ENCODE results near the gene OR2A5.
A peak's percentile ranks its signal among the peaks of the same experiment; 100 is the strongest.
"Not testable (repeated sequence)": the region's sequence is repeated elsewhere in the genome, so short reads cannot be mapped to it uniquely, and the experiment has no call there.

OR2A5 gene, protein sequence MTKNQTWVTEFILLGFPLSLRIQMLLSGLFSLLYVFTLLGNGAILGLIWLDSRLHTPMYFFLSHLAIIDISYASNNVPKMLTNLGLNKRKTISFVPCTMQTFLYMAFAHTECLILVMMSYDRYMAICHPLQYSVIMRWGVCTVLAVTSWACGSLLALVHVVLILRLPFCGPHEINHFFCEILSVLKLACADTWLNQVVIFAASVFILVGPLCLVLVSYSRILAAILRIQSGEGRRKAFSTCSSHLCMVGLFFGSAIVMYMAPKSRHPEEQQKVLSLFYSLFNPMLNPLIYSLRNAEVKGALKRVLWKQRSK

DNA sequence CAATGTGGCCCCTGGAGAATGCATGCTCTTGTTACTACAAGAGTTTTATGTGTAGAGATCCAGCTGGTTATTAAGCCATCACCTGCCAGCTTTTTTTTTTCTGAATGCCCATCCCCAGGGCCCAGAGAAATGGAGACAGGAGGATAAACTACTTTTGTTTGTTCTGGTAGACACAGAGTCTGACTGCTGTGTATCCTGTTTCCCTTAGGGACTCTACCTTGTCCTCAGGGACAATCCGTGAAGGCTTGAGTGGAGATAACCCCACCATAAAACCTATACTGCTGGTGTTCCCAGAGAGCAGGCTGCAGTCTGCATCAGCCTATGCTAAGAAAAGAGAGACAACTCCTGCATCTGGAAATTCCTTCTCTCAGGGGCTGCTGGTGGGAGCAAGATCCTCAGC is at the start of gene OR2A5:
Gene OR2A5 (plus strand): TSS at position 301 of the 400 bp plus-strand sequence. CDS start 1,454 bp downstream, outside the sequence.
- no peak for DNase-seq (ENCODE audit: low spot score)

DNA sequence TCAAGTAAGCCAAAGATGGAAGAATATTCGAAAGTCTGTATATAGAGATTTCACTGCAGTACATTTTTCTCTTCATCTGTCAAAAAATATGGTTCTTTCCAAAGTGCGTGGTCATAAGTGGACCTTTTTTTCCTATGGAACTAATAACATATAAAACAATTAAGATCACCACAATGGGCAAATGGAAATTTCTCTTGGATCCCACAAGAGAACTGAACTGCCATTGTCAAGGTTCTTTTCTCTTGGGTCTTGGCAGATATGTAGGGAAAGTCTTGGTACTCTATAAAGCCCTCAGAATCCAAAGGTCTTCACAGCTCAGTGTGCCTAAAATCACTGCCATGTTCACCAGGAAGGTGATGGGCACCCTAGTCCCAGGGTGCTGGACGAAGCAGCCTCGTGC is 48.7 kb upstream of the OR2A5 start, which contains the start of gene OR6B1:
Gene OR6B1 (plus strand): TSS at position 301 of the 400 bp plus-strand sequence. CDS start 3,677 bp downstream, outside the sequence.
- DNase-seq (ENCODE audit: low spot score) = no peak

DNA sequence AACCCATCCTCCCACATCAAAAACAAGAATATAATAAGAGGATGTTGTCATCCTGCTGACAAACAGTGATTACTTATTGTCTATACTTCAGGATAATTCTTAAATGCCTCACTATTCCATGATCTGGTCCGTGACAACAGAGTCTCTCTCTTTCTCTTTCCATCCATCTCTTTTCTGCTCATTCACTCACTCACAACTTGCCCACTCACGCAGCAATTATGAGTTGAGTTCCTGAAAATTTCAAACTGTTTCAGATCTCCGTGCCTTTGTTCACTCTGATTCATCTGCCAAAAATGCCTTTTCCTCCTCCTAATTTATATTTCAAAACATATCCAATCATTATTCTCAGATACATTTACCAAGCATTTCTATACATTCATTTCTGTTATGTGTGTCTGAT is 47.2 kb upstream of the OR2A5 start:
- no peak for DNase-seq (ENCODE audit: low spot score)

DNA sequence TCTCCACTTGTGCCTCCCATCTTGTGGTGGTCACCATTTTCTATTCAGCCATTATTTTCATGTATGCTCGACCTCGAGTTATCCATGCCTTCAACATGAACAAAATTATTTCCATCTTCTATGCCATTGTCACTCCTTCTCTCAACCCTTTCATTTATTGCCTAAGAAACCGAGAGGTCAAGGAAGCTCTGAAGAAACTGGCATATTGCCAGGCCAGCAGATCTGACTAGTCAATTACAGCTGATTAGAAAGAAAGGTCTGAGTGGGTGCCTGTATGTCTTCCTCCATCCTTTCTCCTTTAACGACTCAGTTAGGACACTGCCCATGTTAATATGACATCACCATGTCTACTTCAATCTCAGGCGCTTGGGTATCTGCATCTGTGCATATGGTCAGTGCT is 44.0 kb upstream of the OR2A5 start:
- DNase-seq (ENCODE audit: low spot score) = no peak

DNA sequence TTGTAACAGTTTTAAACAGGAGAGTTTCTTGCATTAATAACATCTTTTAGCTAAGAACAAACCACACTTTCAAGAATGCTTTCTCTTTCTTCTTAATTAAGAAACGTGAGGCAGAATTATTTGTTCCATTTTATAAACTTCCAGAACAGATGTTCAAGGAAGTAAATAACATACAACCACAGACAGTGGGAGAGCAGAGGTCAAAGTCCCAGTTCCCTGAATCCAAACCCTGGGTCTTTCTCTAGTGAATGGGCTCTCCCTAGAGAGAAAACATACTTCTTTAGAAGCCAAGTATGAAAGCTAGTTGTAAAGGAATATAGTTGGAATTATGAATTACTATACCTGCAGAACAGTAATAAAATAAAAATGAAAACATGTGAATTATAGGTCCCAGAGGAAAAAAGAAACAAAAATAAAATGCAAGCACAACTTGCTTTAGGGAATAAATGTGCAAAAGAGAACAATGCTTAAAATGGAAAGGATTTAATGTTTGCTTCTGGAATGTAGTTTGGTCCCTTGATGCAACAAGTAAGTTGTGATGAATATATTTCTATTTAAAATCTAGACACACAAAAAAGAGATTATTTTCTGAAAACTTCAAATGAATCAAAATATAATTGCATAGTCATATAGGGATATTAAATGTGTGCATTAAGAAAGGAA is 42.6 kb upstream of the OR2A5 start:
- DNase-seq (ENCODE audit: low spot score) = no peak

DNA sequence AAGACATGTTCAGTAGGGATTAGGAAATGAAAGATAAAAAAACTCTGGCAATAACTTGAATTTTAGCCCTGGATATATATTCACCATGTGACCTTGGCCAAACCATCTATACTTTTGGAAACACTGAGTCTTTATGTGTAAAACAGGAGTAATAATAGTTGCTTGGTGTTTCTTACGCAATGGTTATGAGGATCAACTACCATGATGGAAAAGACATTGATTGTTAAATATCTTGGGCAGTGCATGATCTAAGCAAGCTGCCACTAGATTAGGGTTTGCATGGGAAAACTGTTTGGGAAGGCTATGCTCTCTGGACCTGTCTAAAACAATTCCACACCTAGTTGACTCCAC is 42.1 kb upstream of the OR2A5 start:
- no peak for DNase-seq (ENCODE audit: low spot score)

DNA sequence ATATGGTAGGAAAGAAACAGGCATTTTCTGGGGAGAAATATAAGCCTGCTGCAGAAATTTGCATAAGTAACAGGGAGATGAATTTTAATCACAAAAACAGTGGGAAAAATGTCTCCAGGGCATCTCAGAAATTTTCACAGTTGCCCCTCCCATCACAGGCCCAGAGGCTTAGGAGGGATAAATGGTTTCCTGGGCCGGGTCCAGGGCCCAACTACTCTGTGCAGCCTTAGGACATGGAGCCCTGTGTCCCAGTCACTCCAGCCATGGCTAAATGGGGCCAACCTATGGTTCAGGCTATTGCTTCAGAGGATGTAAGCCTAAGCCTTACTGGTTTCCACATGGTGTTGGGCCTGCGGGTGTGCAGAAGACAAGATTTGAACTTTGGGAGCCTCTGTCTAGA is 39.4 kb upstream of the OR2A5 start:
- DNase-seq (ENCODE audit: low spot score) = no peak

DNA sequence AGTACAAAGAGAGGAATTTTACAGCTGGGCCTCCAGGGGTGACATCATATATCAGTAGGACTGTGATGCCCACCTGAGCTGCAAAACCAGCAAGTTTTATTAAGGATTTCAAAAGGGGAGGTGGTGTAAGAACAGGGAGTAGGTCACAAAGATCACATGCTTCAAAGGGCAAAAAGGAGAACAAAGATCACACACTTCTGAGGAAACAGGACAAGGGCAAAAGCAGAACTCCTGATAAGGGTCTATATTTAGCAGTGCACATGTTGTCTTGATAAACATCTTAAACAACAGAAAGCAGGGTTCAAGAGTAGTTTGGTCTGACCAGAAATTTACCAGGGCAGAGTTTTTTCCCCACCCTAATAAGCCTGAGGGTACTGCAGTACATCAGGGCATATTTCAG is 38.7 kb upstream of the OR2A5 start:
- not testable (repeated sequence) for DNase-seq (ENCODE audit: low spot score)

DNA sequence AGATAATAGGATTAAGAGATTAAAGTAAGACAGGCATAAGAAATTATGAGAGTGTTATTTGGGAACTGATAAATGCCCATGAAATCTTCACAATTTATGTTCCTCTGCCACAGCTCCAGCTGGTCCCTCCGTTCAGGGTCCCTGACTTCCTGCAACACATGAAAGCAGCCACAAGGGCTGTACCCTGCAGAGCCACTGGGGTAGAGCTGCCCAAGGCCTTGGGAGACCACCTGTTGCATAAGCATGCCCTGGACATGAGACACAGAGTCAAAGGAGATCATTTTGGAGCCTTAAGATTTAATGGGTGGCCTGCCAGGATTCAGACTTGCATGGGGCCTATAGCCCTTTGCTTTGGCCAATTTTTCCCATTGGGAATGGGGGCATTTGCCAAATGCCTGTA is 37.9 kb upstream of the OR2A5 start:
- DNase-seq (ENCODE audit: low spot score) = not testable (repeated sequence)

DNA sequence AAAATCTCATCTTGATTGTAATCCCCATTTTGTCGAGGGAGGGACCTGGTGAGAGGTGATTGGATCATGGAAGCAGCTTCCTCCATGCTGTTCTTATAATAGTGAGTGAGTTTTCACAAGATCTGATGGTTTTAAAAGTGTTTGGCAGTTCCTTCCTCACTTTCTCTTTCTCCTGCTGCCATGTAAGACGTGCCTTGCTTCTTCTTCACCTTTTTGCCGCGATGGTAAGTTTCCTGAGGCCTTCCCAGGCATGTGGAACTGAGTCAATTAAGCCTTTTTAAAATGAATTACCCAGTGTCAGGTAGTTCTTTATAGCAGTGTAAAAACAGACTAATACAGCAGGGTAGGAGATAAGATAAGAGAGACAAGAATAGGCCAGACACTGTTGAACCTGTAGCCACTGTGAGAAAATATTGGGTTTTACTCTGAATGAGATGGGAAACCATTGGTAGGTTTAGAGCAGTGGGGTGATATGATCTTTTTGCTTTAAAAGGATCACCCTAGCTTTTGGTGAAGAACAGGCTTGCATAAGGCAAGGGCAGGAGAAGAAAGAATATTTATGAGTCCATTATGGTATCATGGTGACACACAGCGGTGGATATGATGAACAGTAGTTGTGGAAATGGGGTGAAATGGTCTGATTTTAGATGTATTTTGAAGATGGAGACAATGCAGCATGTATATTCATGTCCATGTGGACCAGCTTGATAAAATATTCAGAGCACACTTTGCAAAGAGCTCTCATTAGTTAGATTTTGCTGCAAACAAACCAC is 37.1 kb upstream of the OR2A5 start:
- no peak for DNase-seq (ENCODE audit: low spot score)

DNA sequence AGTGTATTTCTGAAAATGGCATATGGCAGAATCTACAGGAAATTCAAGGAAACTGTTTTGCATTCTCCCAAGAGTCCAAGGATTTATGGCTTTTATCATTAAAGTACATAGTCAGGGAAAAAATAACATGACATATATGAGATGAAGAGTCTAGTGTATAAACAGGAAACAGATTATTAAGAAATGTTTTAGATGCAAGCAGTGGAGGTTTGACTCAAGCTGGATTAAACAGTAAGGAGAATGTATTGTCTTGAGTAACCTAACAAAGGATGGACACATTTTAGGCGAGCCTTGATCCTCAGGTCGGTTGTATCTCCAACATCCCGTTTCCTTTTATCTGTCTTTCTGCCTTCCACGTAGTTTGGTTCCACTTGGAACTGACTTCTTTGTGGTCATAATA is 30.7 kb upstream of the OR2A5 start:
- no peak for DNase-seq (ENCODE audit: low spot score)

DNA sequence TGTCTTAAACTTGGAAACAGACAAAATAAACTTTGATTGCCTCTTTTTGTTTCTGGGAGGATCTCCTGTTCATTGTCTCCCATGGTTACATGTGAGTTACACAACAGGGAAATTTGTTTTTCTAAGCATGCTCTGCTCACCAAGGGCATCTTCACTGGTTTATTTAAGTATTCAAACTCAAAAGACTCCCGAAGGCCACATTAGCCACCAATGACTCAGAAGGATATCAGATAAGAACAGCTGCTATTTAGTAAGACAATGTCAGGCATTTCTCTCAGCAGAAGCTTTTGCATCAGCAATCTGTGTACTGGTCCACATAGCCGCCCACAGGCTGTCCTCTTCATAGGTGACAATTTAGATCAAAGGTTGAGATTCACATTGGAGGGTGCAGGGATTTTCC is 29.3 kb upstream of the OR2A5 start:
- peak; percentile 23 for DNase-seq (ENCODE audit: low spot score)

DNA sequence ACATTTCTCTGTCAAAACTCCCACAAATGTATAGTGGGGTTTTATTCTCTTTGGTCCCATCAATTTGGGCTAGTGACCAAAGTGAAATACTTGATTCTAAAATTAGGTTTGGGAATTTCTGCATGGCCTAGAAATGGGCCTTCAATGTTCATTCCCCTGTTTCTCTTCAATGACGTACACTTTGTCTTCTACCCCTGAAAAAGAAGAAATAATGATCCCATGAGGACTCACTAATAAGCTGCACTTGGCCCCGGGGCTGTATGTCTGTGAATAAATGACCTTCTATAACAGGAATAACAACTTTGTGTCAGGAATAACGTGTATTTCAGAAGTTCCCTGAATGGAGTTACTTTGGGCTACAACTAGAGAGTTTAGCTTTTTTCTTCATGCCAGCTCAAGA is 28.4 kb upstream of the OR2A5 start:
- DNase-seq (ENCODE audit: low spot score) = no peak

DNA sequence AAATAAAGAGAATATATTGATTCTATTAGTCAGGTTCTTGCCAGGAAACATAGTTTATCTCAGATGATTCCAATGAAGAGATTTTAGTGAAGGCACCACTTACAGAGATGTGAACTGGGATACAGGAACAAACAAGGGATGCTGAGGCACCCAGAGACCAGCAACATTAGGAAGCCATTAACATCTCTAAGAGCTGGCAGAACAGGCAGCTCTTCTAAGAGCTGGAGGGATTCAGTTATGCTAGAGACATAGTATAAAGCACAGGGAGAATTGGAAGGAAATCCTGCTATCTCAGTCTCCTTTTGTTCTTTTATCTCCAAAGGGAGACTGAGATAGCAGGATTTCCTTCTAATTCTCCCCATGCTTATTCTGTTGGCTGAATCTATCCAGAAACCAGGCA is 26.6 kb upstream of the OR2A5 start:
- DNase-seq (ENCODE audit: low spot score) = no peak

DNA sequence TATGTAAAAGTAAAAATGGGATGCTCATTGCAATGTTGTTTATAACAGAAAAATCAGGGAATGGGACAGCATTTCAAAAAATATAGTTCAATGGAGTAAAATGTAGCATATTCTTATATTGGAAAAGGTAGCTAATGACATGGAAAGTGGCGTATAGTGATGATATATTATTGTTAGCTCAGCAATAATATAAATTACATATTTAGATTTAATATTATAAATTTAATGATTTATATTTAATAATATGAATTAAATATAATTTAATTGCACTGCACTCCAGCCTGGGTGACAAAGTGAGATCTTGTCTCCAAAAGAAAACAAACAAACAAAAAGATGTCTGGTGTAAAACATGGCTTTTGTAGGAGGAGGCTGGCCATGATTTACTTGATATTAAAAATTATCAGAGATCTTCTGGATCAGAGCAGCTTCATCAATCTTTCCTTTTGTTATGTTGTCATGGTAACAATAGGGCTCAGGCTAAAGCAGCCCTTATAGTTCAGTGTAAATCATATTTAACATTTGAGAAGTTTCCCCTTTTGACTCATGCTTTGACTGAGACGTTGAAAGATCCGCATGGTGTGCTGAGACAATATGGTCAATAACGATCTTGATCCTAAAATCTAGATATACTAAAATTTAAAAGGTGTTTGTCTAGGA is 25.4 kb upstream of the OR2A5 start:
- DNase-seq (ENCODE audit: low spot score) = no peak

DNA sequence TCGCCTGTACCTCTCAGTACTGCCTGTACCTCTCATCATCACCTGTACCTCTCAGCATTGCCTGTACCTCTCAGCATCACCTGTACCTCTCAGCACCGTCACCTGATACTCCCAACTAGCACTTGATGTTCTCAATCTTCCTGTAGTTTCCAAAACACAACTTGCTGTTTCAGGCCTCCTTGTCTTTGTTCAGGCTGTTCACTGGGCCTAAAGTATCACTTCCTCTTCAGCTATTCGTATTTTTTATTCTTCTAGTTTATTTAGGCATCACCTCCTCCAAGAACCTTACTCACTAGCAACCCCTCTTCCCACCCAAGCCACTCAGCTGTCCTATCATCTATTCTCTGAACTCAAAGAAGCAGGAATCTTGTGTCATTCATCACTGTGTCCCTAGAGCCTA is 24.5 kb upstream of the OR2A5 start:
- DNase-seq (ENCODE audit: low spot score) = no peak

DNA sequence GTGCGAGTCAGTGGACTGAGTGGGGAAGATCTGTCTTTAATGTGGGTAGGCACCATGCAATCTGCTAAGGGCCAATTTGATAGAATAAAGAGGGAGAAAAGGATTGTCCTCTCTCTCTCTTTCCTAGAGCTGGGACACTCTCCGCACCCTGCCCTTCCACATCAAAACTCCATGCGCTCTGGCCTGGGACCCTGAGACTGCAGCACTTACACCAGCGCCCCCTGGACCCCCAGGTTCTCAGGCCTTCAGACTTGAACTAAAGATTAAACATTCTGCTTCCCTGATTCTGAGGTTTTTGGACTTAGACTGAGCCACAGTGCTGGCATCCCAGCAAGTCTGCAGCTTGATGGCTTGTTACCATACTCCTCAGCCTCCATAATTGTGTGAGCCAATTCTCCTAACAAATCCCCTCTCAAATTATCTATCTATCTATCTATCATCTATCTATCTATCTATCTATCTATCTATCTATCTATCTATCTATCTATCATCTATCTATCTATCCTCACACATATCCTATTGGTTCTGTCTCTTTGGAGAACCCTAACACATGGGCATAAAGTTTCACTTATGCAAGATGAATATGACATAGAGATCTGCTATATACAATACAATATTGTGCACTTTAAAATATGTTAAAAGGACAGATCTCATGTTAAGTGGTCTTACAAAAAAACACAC is 22.4 kb upstream of the OR2A5 start:
- DNase-seq (ENCODE audit: low spot score) = no peak

DNA sequence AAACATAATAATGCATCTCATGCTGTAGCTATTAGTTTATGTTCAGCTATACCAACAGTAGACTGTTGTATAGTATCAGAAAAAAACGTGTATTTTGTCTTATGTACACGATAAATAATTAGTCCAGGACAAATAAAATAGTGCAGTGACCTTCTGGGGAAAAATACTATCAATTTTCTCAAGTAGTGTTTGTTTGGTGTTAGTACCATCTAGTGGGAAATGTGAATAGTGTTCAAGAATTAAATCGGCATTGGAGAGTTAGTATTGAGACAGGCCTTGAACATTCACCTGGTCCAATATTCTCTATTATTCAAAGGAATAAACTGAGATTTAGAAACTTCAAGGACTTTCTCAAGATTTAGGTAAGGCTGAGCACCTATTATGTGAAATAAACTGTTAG is 21.7 kb upstream of the OR2A5 start:
- DNase-seq (ENCODE audit: low spot score) = peak; percentile 12

DNA sequence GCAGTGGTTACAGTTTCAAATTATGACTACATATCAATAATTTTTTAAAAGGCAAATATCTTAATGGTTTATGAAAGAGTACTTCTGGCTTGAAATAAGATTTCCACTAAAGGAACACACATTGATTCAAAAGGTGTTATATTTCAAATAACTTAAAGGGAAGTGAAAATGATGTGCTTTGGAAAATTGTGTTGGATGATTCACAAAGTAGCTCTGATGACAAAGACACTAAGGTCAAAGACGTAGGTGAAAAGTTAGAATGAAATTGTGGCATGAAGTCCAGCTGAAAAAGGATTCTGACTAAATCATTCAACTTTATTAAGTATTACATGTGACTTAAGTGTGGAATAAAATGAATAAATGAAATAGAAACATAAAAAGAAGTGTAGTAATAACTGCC is 20.8 kb upstream of the OR2A5 start:
- no peak for DNase-seq (ENCODE audit: low spot score)

DNA sequence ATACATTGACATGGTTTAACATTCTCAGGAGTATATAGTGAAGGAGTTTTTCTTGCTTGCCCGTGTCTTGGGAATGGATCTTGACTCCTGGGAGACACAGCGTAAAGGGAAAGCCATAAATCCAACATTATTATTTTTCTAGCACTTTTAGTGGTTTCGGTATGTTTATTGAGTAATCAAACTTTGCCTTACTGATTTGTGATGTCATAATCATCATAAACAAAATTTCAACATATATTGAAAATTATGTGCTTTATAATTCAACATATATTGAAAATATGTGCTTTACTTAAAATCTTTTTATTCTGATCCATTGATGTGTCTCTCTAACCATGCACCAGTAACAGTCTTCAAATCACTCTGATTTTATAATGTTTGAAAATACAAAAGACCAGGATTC is 20.2 kb upstream of the OR2A5 start:
- no peak for DNase-seq (ENCODE audit: low spot score)

DNA sequence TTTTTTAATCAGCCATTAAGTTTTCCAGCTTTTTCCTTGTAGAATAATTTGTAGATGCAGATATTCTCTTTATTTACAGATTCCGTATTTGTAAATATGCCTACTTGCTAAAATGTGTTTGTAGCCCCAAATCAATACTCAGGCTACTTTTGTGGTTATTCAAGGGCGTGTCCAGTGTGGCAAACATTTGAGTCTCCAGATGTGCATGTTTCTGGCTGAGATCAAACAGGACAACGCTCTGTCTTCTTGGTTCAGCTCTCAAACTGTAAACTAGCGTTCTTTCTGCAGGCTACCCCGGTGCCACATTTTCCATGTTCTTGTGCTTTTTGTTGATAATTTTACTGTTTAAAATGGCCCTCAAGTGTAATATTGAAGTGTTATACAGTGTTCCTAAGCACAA is 16.2 kb upstream of the OR2A5 start:
- no peak for DNase-seq (ENCODE audit: low spot score)
